ENCODE measurements around the gene TPPP2. TPM values are rescaled to one million over a fixed set of nuclear protein-coding genes. Genes with fewer than 3 reads are reported as not detected.
A peak's percentile ranks its signal among the peaks of the same experiment; 100 is the strongest.

The TPPP2 gene
- total RNA-seq, 1 experiment from 2014 or later: 0.35 TPM

DNA sequence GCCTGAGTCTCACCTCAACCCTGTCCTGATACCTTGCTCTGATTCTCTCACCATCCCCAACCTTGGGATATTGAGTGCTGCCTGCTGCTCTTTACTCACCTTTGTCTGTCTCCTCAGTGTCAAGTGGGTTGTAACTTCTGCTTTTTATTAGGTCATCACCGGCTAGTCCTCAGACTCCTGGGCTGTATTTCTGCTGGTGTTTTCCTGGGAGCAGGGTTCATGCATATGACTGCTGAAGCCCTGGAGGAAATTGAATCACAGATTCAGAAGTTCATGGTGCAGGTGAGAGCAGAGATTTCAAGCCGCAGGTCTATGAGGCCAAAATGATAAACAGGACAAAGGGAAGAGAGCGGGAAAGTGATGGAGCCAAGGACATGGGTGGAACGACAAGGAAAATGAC lies 30.4 kb upstream of the TPPP2 start (continued):
- TF ChIP-seq, protein P1, sequence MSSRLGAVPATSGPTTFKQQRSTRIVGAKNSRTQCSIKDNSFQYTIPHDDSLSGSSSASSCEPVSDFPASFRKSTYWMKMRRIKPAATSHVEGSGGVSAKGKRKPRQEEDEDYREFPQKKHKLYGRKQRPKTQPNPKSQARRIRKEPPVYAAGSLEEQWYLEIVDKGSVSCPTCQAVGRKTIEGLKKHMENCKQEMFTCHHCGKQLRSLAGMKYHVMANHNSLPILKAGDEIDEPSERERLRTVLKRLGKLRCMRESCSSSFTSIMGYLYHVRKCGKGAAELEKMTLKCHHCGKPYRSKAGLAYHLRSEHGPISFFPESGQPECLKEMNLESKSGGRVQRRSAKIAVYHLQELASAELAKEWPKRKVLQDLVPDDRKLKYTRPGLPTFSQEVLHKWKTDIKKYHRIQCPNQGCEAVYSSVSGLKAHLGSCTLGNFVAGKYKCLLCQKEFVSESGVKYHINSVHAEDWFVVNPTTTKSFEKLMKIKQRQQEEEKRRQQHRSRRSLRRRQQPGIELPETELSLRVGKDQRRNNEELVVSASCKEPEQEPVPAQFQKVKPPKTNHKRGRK (CRISPR knock-in tag; IDR thresholded peaks at IDR 0.05; ENCODE audit: borderline replicate concordance): no peak
- no peak for TF ChIP-seq FOXK1 (CRISPR knock-in tag; IDR thresholded peaks at IDR 0.05)
- no peak for TF ChIP-seq SMAD3 (CRISPR knock-in tag; IDR thresholded peaks at IDR 0.05; ENCODE audit: borderline replicate concordance)
- no peak for TF ChIP-seq ZNF317 (CRISPR knock-in tag; IDR thresholded peaks at IDR 0.05; ENCODE audit: borderline replicate concordance, low read depth)
- TF ChIP-seq NFYB (CRISPR knock-in tag; conservative IDR thresholded peaks at IDR 0.05; ENCODE audit: low read depth): no peak
- TF ChIP-seq ZNF671 (CRISPR knock-in tag; IDR thresholded peaks at IDR 0.05): no peak
- no peak for TF ChIP-seq SP1 (CRISPR knock-in tag; conservative IDR thresholded peaks at IDR 0.05)
- TF ChIP-seq IRF2 (CRISPR knock-in tag; IDR thresholded peaks at IDR 0.05; ENCODE audit: borderline replicate concordance, low read depth): no peak

DNA sequence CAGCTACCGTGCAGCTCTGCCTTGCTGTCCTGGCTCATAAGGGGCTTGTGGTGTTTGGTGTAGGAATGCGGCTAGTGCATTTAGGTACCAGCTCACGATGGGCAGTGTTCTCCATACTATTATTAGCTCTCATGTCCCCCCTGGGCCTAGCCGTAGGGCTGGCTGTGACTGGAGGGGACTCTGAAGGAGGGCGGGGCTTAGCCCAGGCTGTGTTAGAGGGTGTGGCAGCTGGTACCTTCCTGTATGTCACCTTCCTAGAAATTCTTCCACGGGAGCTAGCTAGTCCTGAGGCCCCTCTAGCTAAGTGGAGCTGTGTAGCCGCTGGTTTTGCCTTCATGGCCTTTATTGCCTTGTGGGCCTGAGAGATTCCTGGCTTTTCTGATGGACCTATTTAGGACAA lies 28.8 kb upstream of the TPPP2 start:
- POLR2A ChIA-PET: no interaction called here
- peak; percentile 61 for ATAC-seq
- Mint-ChIP-seq H3K4me3 (no peak overlapping the region), H3K4me1 (peaks cover 18% of the 10 kb centered on the region), H3K27ac (no peak overlapping the region), H3K9me3 (no peaks in the 10 kb centered on the region), H3K27me3 (ENCODE audit: low read depth) (no peaks in the 10 kb centered on the region; the same call in 1 of the 2 replicates), H3K36me3 (peaks cover 8% of the 10 kb centered on the region)
- TF ChIP-seq, protein P2, sequence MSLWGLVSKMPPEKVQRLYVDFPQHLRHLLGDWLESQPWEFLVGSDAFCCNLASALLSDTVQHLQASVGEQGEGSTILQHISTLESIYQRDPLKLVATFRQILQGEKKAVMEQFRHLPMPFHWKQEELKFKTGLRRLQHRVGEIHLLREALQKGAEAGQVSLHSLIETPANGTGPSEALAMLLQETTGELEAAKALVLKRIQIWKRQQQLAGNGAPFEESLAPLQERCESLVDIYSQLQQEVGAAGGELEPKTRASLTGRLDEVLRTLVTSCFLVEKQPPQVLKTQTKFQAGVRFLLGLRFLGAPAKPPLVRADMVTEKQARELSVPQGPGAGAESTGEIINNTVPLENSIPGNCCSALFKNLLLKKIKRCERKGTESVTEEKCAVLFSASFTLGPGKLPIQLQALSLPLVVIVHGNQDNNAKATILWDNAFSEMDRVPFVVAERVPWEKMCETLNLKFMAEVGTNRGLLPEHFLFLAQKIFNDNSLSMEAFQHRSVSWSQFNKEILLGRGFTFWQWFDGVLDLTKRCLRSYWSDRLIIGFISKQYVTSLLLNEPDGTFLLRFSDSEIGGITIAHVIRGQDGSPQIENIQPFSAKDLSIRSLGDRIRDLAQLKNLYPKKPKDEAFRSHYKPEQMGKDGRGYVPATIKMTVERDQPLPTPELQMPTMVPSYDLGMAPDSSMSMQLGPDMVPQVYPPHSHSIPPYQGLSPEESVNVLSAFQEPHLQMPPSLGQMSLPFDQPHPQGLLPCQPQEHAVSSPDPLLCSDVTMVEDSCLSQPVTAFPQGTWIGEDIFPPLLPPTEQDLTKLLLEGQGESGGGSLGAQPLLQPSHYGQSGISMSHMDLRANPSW (CRISPR knock-in tag; conservative IDR thresholded peaks at IDR 0.05; ENCODE audit: low read depth): no peak
- no peak for TF ChIP-seq FOXP1 (CRISPR knock-in tag; IDR thresholded peaks at IDR 0.05; ENCODE audit: borderline replicate concordance)
- peak; percentile 36 for DNase-seq (ENCODE audit: low spot score)
- CTCF ChIA-PET: interaction anchor here (1.0 to 5.6 kb wide), 6 partner anchors 13 to 92 kb away, joined by 3 to 78 read pairs (median 10); no protein-coding TSS in a partner anchor

DNA sequence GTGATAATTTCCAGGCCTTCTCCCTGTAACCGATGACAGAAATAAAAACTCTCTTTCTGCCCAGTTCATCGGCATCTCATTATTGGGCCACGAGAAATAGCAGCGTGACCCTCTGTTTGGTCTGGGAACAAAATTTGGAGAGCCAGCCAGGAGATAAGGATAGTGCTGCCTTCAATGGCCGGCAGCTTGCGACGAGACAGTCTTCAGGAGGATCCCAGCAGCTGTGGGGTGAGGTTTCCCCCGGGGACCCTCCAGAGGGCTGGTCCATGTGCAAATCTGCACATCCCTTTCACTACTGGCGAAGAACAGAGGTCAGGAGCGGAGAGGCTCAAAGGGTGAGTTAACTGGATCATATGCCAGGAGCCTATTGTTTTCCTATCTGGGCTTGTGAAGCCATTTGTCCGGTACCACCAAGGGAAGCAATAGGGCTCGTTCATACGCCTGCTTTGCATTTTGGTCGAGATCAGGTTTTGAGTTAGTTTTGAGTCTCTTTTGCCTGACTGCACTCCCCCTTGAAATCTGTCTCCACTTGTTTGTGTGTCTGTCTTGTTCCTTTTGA lies 26.1 kb upstream of the TPPP2 start:
- H3K36me3 Mint-ChIP-seq: no peaks in the 10 kb centered on the region
- ATAC-seq: no peak
- CTCF ChIA-PET: interaction anchor here (1.0 to 3.9 kb wide), 4 partner anchors 11 to 88 kb away, joined by 3 to 36 read pairs (median 14); no protein-coding TSS in a partner anchor
- TF ChIP-seq ZNF121 (CRISPR knock-in tag; IDR thresholded peaks at IDR 0.05) (no peak), ATF1 (CRISPR knock-in tag; IDR thresholded peaks at IDR 0.05) (no peak), JUN (CRISPR knock-in tag; IDR thresholded peaks at IDR 0.05) (no peak), ETV6 (CRISPR knock-in tag; IDR thresholded peaks at IDR 0.05) (no peak), FOXP1 (CRISPR knock-in tag; IDR thresholded peaks at IDR 0.05; ENCODE audit: borderline replicate concordance) (no peak), CREB1 (CRISPR knock-in tag; IDR thresholded peaks at IDR 0.05) (no peak), SOX15 (CRISPR knock-in tag; IDR thresholded peaks at IDR 0.05) (no peak), ELF4 (CRISPR knock-in tag; IDR thresholded peaks at IDR 0.05; ENCODE audit: low read depth) (no peak), GRHL2 (CRISPR knock-in tag; IDR thresholded peaks at IDR 0.05; ENCODE audit: insufficient replicate concordance, severe bottlenecking) (no peak)
- TF ChIP-seq, protein P3, sequence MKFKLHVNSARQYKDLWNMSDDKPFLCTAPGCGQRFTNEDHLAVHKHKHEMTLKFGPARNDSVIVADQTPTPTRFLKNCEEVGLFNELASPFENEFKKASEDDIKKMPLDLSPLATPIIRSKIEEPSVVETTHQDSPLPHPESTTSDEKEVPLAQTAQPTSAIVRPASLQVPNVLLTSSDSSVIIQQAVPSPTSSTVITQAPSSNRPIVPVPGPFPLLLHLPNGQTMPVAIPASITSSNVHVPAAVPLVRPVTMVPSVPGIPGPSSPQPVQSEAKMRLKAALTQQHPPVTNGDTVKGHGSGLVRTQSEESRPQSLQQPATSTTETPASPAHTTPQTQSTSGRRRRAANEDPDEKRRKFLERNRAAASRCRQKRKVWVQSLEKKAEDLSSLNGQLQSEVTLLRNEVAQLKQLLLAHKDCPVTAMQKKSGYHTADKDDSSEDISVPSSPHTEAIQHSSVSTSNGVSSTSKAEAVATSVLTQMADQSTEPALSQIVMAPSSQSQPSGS (CRISPR knock-in tag; IDR thresholded peaks at IDR 0.05; ENCODE audit: borderline replicate concordance, low read depth): no peak
- TF ChIP-seq, protein P4, sequence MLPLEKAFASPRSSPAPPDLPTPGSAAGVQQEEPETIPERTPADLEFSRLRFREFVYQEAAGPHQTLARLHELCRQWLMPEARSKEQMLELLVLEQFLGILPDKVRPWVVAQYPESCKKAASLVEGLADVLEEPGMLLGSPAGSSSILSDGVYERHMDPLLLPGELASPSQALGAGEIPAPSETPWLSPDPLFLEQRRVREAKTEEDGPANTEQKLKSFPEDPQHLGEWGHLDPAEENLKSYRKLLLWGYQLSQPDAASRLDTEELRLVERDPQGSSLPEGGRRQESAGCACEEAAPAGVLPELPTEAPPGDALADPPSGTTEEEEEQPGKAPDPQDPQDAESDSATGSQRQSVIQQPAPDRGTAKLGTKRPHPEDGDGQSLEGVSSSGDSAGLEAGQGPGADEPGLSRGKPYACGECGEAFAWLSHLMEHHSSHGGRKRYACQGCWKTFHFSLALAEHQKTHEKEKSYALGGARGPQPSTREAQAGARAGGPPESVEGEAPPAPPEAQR (CRISPR knock-in tag; IDR thresholded peaks at IDR 0.05): no peak
- TF ChIP-seq, protein P5, sequence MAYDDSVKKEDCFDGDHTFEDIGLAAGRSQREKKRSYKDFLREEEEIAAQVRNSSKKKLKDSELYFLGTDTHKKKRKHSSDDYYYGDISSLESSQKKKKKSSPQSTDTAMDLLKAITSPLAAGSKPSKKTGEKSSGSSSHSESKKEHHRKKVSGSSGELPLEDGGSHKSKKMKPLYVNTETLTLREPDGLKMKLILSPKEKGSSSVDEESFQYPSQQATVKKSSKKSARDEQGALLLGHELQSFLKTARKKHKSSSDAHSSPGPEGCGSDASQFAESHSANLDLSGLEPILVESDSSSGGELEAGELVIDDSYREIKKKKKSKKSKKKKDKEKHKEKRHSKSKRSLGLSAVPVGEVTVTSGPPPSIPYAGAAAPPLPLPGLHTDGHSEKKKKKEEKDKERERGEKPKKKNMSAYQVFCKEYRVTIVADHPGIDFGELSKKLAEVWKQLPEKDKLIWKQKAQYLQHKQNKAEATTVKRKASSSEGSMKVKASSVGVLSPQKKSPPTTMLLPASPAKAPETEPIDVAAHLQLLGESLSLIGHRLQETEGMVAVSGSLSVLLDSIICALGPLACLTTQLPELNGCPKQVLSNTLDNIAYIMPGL (CRISPR knock-in tag; IDR thresholded peaks at IDR 0.05): no peak
- TF ChIP-seq, protein P6, sequence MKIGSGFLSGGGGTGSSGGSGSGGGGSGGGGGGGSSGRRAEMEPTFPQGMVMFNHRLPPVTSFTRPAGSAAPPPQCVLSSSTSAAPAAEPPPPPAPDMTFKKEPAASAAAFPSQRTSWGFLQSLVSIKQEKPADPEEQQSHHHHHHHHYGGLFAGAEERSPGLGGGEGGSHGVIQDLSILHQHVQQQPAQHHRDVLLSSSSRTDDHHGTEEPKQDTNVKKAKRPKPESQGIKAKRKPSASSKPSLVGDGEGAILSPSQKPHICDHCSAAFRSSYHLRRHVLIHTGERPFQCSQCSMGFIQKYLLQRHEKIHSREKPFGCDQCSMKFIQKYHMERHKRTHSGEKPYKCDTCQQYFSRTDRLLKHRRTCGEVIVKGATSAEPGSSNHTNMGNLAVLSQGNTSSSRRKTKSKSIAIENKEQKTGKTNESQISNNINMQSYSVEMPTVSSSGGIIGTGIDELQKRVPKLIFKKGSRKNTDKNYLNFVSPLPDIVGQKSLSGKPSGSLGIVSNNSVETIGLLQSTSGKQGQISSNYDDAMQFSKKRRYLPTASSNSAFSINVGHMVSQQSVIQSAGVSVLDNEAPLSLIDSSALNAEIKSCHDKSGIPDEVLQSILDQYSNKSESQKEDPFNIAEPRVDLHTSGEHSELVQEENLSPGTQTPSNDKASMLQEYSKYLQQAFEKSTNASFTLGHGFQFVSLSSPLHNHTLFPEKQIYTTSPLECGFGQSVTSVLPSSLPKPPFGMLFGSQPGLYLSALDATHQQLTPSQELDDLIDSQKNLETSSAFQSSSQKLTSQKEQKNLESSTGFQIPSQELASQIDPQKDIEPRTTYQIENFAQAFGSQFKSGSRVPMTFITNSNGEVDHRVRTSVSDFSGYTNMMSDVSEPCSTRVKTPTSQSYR (CRISPR knock-in tag; IDR thresholded peaks at IDR 0.05): no peak

More for the DNA sequence above, 26.1 kb upstream of the TPPP2 start:
- H3K9me3 Mint-ChIP-seq: no peaks in the 10 kb centered on the region
- peaks cover 9% of the 10 kb centered on the region for H3K4me1 Mint-ChIP-seq
- POLR2A ChIA-PET: no interaction called here
- no peak overlapping the region for H3K27ac Mint-ChIP-seq
- no peak for DNase-seq (ENCODE audit: low spot score)
- H3K27me3 Mint-ChIP-seq (ENCODE audit: low read depth): no peaks in the 10 kb centered on the region; the same call in 1 of the 2 replicates
- H3K4me3 Mint-ChIP-seq: no peak overlapping the region
